ENCODE measurements around the gene ALX4. TPM values are rescaled to one million over a fixed set of nuclear protein-coding genes. Genes with fewer than 3 reads are reported as not detected.

ALX4 gene
- total and polyA plus RNA-seq, 2 experiments from 2014 or later, result not detected

DNA sequence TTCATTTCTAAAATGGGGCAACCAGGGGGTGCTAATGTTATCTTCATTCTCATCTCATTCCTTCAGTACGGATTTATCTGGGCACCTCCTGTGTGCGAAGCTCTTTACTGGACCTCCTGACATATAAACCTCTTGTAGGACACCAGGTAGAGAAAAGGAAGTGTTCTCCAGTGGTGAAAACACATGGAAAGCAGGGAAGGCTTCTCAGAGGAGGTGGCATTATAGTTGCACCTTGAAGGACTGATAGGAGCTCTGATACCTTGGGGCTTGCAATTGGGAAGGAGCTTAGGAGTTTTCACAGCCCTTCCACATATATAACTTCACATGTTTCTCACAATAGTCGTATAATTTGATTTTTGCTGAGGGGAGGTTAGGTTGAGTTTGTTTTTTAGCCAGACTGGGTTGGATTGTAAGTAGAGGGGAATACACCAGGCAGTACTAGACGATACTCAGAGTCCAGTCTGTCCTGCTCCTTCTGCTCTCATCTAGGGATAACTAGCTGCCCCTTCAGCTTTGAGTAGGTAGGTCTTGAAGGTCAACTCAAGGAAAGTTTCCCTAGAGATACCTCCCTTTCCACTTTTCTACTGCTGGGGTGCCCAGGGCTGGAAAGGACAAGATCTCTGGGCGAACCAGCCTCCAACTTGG is 34.0 kb upstream of the ALX4 start:
- no peaks in the 10 kb centered on the region for H3K79me2 ChIP-seq (replicated peaks; ENCODE audit: insufficient read depth)
- H3K27me3 ChIP-seq (ENCODE audit: insufficient read depth), result peaks cover under 1% of the 10 kb centered on the region; the same call in 1 of the 2 replicates
- no peak overlapping the region for H3K27ac ChIP-seq (ENCODE audit: low read depth)
- no peaks in the 10 kb centered on the region for H3K36me3 ChIP-seq (ENCODE audit: insufficient read depth)
- H3K4me3 ChIP-seq, result no peak overlapping the region
- no peak for DNase-seq (ENCODE audit: low spot score)
- H3F3A ChIP-seq (replicated peaks; ENCODE audit: low read depth), result no peaks in the 10 kb centered on the region
- no peaks in the 10 kb centered on the region for H3K36me3 Mint-ChIP-seq (ENCODE audit: low read depth)
- no peak for ATAC-seq
- H2AFZ ChIP-seq, result no peak overlapping the region
- H4K20me1 ChIP-seq (replicated peaks; ENCODE audit: insufficient read depth), result no peaks in the 10 kb centered on the region
- H3K4me3 Mint-ChIP-seq, result no peak overlapping the region
- H3K4me1 ChIP-seq (ENCODE audit: insufficient read depth), result peaks cover 6% of the 10 kb centered on the region
- no peaks in the 10 kb centered on the region for H3K9me2 ChIP-seq (ENCODE audit: insufficient read depth)
- peaks cover 13% of the 10 kb centered on the region for H3K27me3 Mint-ChIP-seq (ENCODE audit: insufficient read depth, low read depth, poor library complexity)
- no peaks in the 10 kb centered on the region for H3K9me3 Mint-ChIP-seq
- TF ChIP-seq, protein P1, sequence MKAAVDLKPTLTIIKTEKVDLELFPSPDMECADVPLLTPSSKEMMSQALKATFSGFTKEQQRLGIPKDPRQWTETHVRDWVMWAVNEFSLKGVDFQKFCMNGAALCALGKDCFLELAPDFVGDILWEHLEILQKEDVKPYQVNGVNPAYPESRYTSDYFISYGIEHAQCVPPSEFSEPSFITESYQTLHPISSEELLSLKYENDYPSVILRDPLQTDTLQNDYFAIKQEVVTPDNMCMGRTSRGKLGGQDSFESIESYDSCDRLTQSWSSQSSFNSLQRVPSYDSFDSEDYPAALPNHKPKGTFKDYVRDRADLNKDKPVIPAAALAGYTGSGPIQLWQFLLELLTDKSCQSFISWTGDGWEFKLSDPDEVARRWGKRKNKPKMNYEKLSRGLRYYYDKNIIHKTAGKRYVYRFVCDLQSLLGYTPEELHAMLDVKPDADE (IDR thresholded peaks at IDR 0.05), result no peak
- TF ChIP-seq JUNB (IDR thresholded peaks at IDR 0.05; ENCODE audit: unreplicated experiment) (no peak), ZNF331 (CRISPR knock-in tag; IDR thresholded peaks at IDR 0.05; ENCODE audit: low read depth) (no peak), STAT1 (IDR thresholded peaks at IDR 0.05; ENCODE audit: unreplicated experiment) (no peak), POLR2AphosphoS5 (IDR thresholded peaks at IDR 0.05; ENCODE audit: low read depth) (no peak), EZH2 (IDR thresholded peaks at IDR 0.05; ENCODE audit: low read depth, unreplicated experiment) (no peak), EZH2phosphoT487 (IDR thresholded peaks at IDR 0.05; ENCODE audit: unreplicated experiment) (no peak), NANOG (IDR thresholded peaks at IDR 0.05; ENCODE audit: borderline replicate concordance) (no peak), CREB1 (CRISPR knock-in tag; IDR thresholded peaks at IDR 0.05; ENCODE audit: low read depth) (no peak), ZNF114 (CRISPR knock-in tag; IDR thresholded peaks at IDR 0.05) (no peak)
- TF ChIP-seq, protein P2, sequence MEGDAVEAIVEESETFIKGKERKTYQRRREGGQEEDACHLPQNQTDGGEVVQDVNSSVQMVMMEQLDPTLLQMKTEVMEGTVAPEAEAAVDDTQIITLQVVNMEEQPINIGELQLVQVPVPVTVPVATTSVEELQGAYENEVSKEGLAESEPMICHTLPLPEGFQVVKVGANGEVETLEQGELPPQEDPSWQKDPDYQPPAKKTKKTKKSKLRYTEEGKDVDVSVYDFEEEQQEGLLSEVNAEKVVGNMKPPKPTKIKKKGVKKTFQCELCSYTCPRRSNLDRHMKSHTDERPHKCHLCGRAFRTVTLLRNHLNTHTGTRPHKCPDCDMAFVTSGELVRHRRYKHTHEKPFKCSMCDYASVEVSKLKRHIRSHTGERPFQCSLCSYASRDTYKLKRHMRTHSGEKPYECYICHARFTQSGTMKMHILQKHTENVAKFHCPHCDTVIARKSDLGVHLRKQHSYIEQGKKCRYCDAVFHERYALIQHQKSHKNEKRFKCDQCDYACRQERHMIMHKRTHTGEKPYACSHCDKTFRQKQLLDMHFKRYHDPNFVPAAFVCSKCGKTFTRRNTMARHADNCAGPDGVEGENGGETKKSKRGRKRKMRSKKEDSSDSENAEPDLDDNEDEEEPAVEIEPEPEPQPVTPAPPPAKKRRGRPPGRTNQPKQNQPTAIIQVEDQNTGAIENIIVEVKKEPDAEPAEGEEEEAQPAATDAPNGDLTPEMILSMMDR (conservative IDR thresholded peaks at IDR 0.05; ENCODE audit: low read depth in 2 of 2), result no peak
- TF ChIP-seq, protein P3, sequence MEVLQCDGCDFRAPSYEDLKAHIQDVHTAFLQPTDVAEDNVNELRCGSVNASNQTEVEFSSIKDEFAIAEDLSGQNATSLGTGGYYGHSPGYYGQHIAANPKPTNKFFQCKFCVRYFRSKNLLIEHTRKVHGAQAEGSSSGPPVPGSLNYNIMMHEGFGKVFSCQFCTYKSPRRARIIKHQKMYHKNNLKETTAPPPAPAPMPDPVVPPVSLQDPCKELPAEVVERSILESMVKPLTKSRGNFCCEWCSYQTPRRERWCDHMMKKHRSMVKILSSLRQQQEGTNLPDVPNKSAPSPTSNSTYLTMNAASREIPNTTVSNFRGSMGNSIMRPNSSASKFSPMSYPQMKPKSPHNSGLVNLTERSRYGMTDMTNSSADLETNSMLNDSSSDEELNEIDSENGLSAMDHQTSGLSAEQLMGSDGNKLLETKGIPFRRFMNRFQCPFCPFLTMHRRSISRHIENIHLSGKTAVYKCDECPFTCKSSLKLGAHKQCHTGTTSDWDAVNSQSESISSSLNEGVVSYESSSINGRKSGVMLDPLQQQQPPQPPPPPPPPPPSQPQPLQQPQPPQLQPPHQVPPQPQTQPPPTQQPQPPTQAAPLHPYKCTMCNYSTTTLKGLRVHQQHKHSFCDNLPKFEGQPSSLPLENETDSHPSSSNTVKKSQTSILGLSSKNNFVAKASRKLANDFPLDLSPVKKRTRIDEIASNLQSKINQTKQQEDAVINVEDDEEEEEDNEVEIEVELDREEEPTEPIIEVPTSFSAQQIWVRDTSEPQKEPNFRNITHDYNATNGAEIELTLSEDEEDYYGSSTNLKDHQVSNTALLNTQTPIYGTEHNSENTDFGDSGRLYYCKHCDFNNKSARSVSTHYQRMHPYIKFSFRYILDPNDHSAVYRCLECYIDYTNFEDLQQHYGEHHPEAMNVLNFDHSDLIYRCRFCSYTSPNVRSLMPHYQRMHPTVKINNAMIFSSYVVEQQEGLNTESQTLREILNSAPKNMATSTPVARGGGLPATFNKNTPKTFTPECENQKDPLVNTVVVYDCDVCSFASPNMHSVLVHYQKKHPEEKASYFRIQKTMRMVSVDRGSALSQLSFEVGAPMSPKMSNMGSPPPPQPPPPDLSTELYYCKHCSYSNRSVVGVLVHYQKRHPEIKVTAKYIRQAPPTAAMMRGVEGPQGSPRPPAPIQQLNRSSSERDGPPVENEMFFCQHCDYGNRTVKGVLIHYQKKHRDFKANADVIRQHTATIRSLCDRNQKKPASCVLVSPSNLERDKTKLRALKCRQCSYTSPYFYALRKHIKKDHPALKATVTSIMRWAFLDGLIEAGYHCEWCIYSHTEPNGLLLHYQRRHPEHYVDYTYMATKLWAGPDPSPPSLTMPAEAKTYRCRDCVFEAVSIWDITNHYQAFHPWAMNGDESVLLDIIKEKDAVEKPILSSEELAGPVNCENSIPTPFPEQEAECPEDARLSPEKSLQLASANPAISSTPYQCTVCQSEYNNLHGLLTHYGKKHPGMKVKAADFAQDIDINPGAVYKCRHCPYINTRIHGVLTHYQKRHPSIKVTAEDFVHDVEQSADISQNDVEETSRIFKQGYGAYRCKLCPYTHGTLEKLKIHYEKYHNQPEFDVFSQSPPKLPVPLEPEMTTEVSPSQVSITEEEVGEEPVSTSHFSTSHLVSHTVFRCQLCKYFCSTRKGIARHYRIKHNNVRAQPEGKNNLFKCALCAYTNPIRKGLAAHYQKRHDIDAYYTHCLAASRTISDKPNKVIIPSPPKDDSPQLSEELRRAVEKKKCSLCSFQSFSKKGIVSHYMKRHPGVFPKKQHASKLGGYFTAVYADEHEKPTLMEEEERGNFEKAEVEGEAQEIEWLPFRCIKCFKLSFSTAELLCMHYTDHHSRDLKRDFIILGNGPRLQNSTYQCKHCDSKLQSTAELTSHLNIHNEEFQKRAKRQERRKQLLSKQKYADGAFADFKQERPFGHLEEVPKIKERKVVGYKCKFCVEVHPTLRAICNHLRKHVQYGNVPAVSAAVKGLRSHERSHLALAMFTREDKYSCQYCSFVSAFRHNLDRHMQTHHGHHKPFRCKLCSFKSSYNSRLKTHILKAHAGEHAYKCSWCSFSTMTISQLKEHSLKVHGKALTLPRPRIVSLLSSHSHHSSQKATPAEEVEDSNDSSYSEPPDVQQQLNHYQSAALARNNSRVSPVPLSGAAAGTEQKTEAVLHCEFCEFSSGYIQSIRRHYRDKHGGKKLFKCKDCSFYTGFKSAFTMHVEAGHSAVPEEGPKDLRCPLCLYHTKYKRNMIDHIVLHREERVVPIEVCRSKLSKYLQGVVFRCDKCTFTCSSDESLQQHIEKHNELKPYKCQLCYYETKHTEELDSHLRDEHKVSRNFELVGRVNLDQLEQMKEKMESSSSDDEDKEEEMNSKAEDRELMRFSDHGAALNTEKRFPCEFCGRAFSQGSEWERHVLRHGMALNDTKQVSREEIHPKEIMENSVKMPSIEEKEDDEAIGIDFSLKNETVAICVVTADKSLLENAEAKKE (CRISPR knock-in tag; IDR thresholded peaks at IDR 0.05), result no peak
- TF ChIP-seq, protein P4, sequence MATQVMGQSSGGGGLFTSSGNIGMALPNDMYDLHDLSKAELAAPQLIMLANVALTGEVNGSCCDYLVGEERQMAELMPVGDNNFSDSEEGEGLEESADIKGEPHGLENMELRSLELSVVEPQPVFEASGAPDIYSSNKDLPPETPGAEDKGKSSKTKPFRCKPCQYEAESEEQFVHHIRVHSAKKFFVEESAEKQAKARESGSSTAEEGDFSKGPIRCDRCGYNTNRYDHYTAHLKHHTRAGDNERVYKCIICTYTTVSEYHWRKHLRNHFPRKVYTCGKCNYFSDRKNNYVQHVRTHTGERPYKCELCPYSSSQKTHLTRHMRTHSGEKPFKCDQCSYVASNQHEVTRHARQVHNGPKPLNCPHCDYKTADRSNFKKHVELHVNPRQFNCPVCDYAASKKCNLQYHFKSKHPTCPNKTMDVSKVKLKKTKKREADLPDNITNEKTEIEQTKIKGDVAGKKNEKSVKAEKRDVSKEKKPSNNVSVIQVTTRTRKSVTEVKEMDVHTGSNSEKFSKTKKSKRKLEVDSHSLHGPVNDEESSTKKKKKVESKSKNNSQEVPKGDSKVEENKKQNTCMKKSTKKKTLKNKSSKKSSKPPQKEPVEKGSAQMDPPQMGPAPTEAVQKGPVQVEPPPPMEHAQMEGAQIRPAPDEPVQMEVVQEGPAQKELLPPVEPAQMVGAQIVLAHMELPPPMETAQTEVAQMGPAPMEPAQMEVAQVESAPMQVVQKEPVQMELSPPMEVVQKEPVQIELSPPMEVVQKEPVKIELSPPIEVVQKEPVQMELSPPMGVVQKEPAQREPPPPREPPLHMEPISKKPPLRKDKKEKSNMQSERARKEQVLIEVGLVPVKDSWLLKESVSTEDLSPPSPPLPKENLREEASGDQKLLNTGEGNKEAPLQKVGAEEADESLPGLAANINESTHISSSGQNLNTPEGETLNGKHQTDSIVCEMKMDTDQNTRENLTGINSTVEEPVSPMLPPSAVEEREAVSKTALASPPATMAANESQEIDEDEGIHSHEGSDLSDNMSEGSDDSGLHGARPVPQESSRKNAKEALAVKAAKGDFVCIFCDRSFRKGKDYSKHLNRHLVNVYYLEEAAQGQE (IDR thresholded peaks at IDR 0.05; ENCODE audit: unreplicated experiment), result no peak
- H3K27ac Mint-ChIP-seq, result no peak overlapping the region
- peaks cover 12% of the 10 kb centered on the region for H3K4me1 Mint-ChIP-seq
- H3K4me2 ChIP-seq, result no peak overlapping the region

All from GM23338 (cell line).